ENCODE data around the gene PIN1.

DNA sequence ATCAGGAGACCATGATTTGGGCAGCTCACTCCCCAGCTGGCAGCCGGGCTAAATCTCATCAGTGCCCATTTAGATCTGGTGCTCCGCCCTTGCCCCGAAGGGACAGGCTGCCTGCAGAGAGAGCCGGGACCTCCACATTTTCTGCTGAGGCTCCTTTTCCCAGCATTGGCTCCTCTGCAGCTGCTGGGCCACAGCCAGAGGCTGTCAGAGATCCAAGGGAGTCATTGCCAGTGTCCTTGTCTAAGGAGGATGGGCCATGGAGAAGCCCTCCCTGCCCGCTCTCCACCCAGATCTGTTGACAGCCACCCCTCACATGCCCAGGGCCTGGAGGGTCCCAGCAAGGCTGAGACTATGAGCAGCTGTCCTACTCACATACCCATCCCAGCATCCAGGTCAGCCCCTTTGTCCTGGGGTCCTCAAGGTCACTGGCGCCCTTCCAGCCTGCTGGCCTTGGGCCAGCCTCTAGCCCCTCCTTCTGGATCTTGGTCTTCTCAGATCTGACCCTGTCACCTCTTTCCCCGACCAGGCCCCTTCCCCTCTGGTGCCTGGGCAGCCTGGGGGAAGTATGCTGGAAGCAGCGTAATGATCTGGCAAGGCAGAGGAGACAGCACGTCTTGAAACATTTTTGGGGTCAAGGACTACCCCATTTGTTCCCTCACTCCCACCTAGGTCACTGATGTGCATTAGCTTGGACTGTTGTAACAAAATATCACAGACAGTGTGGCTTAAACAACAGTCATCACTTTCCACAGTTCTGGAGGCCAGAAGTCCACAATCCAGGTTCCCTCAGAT is 7.9 kb downstream of the PIN1 start:
- TF ChIP-seq, protein P1, sequence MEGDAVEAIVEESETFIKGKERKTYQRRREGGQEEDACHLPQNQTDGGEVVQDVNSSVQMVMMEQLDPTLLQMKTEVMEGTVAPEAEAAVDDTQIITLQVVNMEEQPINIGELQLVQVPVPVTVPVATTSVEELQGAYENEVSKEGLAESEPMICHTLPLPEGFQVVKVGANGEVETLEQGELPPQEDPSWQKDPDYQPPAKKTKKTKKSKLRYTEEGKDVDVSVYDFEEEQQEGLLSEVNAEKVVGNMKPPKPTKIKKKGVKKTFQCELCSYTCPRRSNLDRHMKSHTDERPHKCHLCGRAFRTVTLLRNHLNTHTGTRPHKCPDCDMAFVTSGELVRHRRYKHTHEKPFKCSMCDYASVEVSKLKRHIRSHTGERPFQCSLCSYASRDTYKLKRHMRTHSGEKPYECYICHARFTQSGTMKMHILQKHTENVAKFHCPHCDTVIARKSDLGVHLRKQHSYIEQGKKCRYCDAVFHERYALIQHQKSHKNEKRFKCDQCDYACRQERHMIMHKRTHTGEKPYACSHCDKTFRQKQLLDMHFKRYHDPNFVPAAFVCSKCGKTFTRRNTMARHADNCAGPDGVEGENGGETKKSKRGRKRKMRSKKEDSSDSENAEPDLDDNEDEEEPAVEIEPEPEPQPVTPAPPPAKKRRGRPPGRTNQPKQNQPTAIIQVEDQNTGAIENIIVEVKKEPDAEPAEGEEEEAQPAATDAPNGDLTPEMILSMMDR (IDR thresholded peaks at IDR 0.05; ENCODE audit: control extremely low read depth in 1 of 3, insufficient read depth in 1 of 3, low read depth in 1 of 3, low read length in 3 of 3) = no peak
- no peak for TF ChIP-seq RBBP5 (IDR thresholded peaks at IDR 0.05; ENCODE audit: borderline replicate concordance, low read depth, low read length)
- no peak for TF ChIP-seq EGR1 (IDR thresholded peaks at IDR 0.05; ENCODE audit: borderline replicate concordance, low read depth, low read length)
- no peak for TF ChIP-seq CHD2 (IDR thresholded peaks at IDR 0.05; ENCODE audit: low read length)
- TF ChIP-seq TBP (IDR thresholded peaks at IDR 0.05; ENCODE audit: low read depth, low read length) = no peak
